Activated CD8-positive, alpha-beta memory T cell treated with anti-CD3 and anti-CD28 coated beads, Interleukin-2, amount 50 U/mL, for 48 hours (primary cell): ENCODE data around the gene FAM200B.

ENCODE experiments used
- DNase-seq: peaks from one replicate; pipeline ENCODE4 v3.0.0-alpha.2; 2020

Gene FAM200B

DNA sequence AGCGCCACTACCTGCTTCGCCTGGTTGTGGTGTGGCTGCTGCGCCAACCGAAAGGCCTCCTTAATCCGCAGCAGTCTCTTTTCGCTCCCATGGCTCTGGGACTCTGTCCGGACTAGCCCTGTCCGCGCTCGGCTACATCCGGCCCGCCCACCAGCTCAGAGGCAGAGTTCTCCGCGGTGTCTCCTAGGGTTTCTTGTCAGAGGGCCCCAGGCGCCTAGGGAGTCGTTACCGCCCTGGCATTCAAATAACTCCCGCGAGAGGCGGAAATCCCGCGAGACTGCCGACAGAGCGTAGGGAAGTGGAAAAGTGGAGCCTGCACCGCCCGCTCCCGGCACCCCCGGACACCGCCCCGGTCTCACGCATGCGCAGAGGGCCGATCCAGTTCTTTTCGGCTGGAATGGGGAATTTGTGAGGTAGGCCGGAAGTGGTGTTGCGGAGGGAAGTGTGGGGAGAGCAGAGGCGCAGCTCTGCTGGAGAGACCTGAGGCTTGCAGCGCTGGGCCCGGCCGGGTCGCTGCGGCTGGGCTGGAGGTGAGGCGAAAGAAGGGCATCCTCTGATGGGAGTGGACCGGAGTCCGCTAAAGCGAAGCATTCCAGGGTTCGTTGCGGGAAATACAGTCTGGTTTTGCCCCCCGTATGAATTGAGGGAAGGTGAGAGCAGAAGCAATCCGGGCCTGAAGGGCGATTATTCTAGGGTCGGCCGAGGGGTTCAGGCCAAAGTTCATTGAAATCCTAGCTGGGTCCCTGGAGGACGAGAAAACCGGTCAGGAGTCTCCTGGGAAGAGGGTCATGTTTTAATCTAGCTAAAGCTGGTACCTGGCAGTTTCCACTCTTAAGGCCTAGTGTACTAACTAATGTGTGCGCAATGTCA lies at the start of gene FAM200B:
Gene FAM200B (plus strand): TSS at position 456 of the 870 bp plus-strand sequence. CDS start 5,151 bp downstream, outside the sequence.
- peak; percentile 100 for DNase-seq

DNA sequence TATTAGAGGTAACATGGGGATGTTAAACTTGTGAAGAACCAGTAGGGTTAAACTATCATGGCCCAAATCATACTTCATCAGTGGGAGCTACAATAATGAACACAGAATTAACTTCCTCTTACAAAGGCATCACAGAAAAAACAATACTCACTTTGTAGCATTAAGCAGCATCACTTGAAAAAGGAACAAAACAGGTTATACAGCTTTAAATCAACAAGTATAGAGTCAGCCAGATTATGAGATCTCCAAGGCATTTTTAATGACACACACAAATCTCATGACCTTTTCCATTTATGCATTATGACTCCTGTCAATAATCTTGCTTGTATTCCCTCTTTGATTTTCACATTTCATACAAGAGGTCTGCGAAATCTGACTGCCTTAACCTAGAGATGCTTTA lies 44.8 kb upstream of the FAM200B start:
- no peak for DNase-seq

DNA sequence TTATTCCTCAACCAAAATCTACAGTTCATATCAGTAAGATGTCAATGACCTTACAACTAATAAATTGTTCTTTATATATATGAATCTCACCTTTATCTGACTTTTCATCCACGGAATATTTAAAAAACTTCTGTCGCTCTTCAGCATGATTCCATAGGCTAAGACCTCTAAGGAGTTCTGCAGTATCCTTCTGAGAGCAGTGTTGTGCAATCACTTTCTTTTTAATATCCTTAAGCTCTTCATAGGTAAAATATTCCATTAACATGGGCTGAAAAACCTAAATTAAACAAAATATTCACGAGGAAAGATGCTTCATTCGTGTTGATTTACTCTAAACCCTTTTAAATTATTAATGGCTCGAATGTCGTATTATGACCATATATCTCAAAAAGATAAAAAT lies 43.2 kb upstream of the FAM200B start:
- DNase-seq, result no peak

DNA sequence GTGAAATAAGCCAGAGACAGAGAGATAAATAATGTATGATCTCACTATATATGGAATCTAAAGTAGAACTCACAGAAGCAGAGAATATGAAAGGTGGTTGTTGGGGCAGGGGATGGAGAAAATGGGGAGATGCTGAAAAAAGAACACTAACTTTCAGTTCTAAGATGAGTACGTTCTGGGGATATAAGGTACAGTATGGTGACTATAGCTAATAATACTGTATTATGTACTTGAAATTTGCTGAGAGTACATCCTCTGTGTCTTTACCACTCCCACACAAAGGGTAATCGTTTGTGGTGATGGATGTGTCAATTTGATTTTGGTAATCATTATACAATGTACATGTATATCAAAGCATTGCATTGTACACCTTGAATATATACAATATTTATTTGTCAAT lies 33.0 kb upstream of the FAM200B start:
- DNase-seq, result no peak

DNA sequence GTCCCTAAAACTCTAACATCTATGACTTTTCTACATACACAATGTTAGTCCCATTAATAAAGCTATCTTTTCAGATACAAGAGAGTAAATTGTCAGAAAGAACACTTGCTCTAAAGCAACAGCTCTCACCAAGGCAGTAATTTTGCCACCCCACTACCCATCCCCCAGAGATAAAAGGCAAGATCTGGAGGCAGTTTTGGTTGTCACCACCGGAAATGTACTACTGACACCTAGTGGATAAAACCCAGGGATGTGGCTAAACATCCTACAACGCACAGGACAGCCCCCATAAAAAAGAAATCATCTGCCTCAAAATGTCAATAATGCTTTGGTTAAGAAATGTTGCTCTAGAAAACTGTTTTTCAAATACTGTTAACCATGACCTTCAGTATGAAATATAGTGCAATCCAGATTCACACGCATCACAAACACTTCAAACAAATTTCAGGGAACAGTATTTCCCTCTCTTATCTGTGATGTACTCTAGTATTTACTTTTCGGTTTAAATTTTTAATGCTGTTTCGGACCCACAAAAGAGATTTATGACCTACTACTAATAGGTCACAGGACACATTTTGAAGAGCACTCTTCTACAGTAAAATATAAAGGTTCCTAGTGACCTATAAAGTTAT lies 31.6 kb upstream of the FAM200B start:
- no peak for DNase-seq

DNA sequence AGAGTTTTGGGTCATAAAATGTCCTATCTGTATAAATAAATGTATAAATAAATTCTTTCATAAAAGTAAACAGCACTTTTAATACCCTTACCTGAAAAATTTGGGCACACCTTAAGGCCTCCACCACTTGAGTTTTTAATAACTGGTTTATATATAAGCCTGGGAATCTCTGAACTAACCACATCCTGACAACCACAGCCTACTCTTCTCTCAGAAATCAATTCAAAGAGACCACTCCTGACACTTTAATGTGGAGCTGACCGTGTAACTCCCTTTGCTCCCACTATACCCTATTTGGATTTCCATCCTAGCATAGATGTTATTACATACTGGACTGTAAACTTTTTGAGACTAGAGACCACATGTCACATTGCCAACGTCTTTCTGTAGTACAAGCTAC lies 30.0 kb upstream of the FAM200B start:
- DNase-seq, result no peak

DNA sequence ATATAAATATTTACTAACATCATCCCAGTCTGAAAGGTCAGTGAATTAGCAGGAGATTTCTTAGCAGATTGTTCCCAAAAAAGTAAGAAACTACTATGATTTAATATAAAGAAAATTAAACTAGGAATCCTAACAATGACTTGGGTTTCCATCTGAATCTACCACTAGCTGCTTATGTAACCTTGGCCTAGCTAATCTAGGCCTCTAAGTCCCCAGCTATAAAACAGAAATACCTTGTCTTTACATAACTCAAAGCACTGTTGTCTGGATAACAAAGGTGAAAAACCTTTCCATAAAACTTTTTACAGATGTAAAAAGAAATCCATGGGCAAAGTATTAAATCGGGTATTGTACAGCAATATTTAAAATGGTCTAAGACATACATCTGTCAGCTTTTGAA lies 29.4 kb upstream of the FAM200B start:
- no peak for DNase-seq

DNA sequence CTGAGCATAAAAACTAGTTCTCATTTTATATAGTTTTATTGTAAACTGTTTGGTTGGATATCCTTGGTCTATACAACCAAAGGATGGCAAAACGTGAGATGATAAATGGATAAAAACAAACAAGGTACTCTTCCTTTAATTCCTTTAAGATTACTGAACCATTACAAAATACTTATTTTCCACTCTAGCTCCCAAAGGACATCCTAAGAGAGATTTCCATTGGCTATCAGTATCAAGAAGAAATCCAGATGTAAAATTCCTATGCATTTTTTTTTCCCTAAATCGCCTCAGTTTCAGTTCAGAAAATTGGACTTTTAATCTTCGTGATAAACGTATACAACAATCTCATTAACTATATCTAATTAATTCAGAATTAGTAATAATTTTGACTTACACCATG lies 28.8 kb upstream of the FAM200B start:
- DNase-seq, result no peak

DNA sequence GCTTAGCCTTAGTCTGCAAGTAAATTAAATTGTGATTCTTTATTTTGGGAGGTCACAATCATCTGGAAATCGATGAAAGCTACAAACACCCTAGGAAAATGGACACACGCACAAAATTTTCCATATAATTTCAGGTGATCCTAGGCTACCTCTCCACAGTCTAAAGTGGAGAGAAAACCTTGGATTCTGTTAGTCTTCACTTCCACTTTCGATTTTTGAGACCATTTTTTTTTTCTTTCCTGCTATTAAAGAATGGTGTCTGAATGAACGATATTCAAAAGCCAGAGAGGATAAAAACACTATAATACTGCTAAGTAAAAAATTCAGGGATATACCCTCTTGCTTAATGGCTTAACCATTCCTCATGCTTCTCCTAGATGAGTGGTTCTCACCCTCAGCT lies 28.2 kb upstream of the FAM200B start:
- DNase-seq, result no peak

DNA sequence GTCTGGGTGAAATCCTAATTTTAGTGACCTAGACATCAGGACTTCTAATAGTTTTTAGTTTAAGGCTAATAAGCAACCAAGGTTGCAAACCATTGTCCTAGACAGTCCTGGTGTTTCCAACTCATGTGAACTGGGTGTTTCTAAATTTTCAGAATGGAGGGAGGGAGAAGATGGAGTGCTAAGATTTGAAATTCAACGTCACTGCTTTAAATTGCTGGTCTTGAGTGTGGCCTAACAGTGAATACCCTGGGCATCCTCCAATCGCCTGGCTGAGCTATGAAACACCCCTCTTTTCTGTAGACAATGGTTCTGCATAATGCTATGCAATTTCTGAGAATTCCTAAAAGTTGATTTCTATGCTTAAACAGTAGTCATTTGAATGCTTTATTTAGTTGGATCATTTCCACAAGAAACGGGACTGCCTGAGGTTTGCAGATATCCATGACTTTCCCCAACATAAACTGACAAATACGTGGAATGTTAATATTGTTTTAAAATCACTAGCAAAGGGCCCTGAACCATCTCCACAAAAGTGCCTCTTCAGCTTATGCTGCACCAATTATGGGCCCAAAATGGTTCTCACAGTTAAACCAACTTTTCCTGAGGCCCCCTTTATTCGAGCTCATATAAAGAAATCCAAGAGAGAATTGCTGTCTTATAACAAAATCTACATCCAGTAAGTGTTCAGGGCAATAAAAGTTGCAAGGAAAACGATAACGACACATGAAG lies 27.6 kb upstream of the FAM200B start:
- DNase-seq, result no peak

DNA sequence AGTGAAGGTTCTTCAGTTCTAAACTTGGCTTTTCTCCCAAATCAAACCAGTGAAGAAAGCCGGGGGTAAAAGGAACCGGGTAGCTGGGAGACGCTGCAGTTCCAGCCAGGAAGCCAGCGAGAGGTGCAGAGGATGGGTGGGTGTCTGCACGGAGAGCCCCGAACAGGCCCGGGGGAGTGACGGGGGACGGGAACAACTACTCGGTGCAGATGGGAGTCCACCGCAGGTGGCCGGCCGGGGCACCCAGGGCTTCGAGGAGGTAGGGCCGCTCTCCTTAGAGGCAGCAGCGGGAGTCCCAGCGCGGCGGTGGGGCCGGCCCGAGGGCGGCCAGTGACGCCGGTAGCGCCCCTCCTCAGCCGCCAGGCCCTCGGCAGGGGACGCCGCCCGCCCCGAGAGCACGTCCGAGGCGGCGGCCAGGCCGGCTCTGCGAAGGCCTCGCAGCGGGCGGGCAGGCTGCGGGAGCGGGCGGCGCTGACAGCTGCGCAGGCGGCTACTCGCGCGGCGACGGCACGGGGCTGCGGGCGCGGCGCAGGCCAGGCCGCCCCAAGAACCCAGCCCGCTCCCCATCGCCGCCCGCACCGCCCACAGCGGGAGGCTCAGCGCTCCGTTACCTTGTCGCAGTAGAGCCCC lies 26.9 kb upstream of the FAM200B start:
- DNase-seq, result peak; percentile 78

DNA sequence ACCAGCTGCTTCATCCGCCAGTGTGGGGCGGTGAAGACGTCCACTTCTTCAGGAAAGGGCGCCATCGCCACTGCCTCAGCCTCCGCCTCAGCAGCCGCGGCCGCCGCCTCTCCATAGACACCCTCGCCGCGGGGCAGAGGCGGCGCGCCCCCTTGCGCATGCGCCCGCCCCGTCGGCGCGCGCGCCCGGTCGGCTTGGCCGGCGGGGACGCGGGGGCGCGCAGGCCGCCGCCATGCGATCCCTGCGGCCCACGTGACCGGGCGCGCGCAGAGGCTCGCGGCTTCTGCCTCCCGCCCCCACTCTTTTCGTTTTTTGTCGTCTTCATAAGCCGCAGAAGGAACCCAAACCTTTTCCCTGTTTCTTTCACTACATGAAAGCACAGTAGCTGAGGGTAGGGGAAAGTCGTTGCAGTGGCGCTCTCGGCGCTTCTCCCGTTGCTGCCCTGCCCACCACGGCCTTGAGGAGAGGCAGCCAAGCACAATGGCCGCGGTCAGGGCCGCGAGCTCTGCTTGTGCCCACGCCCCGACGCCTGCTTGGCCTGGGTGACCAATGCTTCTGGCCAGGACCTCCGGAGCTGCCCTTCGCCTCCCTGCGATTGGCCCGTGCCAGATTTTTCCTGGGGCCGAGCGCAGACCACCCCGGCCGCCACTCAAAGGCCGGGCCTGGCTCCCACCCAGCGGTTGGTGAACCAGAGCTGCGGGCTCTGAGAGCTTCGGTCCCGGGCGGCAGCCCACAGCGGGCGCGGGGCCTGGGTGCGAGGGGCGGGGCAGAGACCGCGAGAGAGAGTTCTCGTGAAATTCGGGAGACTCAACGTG lies 26.2 kb upstream of the FAM200B start, which contains the start of gene FBXL5:
Gene FBXL5 (minus strand): TSS at position 135 of the 815 bp plus-strand sequence. CDS start 70 bp downstream, at position 65.
- peak; percentile 90 for DNase-seq

DNA sequence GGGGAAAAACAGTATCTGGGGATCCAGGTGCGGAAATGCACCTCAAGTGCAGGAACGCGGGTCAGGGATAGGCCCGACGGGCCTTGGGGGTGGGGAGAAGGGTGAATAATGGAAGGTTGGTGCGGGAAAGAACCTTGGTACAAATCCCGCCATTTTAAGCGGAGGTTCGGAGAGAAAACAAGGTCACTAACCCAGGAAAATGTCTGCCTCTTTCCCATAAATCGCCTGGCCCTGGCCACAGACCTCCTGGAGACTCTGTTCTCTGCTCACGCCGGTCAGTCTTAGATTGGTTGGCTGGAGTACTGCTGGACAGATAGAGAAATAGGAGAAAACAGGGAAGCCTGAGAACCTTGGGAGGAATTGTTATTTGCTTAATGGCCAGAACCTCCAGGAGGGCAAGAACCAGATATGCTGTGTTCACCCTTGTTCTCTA lies 25.6 kb upstream of the FAM200B start:
- no peak for DNase-seq

DNA sequence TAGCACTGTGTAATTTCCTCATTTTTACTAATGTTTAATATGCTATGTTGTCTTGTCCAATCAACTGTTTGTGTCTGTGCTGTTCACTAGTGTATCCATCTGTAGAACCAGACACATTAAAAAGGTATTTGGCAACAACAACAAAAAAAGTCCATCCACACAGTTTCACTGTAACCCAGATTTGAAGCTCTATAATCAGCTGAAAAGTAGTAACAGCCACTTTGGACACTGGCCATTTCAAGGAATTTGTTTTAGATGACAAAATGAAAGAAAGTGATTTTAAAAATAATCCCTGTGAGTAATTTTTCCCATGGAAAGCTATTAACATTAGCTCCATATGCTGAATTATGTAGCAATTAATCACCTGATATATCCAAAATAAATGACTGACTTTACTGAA lies 24.3 kb upstream of the FAM200B start:
- no peak for DNase-seq

DNA sequence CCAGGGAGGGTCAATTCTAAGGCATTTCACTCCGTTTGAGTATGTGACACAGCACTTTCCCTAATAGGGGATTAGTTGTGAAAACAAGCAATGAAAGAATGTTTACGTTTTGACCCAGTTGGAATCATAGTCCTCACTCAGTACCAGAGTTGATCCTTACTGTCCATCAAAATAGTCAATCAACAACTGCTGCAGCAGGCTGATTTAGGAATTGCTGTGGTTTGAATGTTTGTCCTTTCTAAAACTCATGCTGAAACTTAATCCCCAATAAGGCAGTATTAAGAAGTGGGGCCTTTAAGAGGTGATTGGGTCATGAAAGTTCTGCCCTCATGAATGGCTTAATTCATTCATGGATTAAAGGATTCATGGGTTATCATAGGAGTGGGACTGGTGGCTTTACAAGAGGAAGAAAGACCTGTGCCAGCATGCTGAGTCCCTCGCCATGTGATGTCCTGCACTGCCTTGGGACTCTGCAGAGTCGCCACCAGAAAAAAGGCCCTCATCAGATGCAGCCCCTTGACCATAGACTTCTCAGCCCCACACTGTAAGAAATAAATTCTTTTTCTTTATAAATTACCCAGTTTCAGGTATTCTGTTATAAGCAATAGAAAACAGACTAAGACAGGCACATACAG lies 23.4 kb upstream of the FAM200B start:
- no peak for DNase-seq

DNA sequence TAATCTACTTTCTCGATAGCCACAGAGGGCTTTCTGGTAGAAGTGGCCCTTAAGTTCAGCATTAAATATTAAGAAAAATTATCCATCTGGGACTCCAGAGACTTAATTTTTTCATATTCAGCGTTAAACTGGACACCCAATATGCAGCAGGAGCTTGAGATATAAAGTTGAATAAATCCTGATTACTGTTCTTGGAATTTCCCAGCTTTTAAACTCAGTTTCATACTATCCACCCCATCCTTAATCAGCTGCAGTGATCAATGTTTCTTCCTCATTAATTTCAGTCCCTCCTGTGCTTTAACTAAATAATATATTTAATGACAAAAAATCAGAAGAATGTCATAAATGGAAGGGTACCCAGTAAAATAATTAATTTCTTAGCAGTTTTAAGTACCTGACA lies 22.8 kb upstream of the FAM200B start:
- DNase-seq, result no peak

DNA sequence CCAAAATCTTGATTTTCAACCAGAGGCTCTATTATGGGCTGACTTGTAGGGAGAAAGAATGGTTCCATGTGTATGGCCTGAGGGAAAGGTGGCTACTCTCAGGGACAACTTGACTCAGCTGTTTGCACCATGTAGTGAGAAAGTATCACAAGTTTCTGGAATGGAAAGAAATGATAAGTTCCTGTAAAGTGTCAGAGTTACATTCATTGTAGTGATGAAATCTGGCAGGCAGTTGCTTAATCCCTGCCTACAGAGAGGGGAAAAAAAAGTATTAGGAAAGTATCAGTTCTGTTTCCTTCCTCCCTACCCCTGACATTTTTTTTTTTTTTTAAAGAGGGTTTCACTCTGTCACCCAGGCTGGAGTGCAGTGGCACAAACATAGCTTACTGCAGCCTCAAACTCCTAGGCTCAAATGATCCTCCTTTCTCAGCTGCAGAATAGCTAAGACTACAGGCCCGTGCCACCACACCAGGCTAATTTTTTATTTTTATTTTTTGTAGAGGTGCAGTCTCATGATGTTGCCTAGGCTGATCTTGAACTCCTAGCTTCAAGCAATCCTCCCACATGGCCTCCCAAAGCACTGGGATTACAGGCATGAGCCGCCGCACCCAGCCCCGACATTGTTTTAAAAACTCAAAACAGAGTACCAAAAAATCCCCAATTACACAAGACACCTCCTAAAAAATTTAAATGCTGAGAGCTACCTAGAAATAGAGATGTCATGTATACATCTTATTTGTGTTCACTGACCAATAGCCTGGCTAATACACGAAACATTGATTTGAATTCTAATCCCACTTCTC lies 21.7 kb upstream of the FAM200B start:
- DNase-seq, result no peak

DNA sequence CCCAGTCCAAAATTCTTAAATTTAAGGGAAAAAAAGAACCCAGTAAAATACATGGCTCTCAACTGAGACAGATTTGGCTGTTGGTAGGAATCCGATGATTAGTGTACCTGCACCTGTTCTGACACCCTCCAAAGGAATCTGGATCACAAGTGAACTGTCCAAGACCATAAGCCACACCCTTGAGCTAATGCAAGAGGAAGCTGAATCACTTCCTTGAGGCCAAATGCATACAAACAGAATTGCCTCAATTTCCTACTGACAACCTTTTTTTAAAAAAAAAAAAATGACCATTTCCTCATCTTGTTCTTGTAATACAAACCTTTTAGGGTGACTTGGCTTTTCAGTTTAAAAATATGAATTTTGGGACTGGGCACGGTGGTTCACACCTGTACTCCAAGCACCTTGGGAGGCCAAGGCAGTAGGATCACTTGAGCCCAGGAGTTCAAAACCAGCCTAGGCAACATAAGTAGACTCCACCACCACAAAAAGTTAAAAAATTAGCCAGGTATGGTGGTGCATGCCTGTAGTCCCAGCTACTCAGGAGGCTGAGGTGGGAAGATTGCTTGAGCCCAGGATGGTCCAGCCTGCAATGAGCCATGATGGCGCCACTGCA lies 15.8 kb upstream of the FAM200B start:
- no peak for DNase-seq

DNA sequence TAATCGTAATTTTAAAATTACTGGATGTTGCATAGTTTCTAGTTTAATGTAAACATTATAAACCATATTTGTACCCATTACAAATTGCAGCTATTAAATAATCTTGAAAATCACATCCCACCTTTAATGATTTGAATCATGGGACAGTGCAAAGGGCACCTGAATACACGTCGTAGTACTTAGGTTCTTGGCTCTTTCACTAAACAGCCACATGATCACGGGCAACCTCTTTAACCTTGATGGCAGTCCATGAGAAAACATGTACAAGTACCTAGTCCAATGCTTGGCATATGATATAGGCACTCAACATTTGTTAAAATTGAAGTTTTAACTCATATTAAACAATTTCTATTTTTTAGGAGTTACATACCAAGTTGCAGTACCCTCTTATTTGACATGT lies 14.6 kb upstream of the FAM200B start:
- DNase-seq, result no peak
